ENCODE measurements around the gene SERP2. TPM values are rescaled to one million over a fixed set of nuclear protein-coding genes. Genes with fewer than 3 reads are reported as not detected.

Gene SERP2
- total and polyA plus RNA-seq, 2 donors (not counting 3 experiments of a cell fraction or from before 2014, with no cell fraction given) = 0.30 TPM; not detected in 1

GRCh38 chr13:44440046-44440608 lies 66.5 kb downstream of the SERP2 start:
- Histone ChIP-seq H3K79me2 (ENCODE audit: control insufficient read depth, insufficient read depth, low read length) (peaks cover 9% of the 10 kb centered on the region), H3K4me3 (replicated peaks in 1 of 3; ENCODE audit: insufficient read depth in 1 of 3, low read depth in 1 of 3, low read length in 3 of 3) (no peak overlapping the region), H3K9me1 (replicated peaks; ENCODE audit: control insufficient read depth, extremely low read depth, insufficient read depth, low read length) (no peaks in the 10 kb centered on the region), H3K27me3 (ENCODE audit: control insufficient read depth in 2 of 2, insufficient read depth in 2 of 2, low read length in 2 of 2) (no peaks in the 10 kb centered on the region), H3K9me3 (replicated peaks; ENCODE audit: control insufficient read depth, insufficient read depth, low read length) (no peaks in the 10 kb centered on the region), H3K36me3 (ENCODE audit: control insufficient read depth in 2 of 2, extremely low read depth in 1 of 2, insufficient read depth in 2 of 2, low read length in 2 of 2) (no peaks in the 10 kb centered on the region), H2AFZ (ENCODE audit: low read depth, low read length) (no peak overlapping the region), H4K20me1 (replicated peaks; ENCODE audit: control insufficient read depth, extremely low read depth, insufficient read depth, low read length) (no peaks in the 10 kb centered on the region), H3K9ac (replicated peaks; ENCODE audit: extremely low read depth, insufficient read depth, low read length) (no peak overlapping the region), H3K27ac (ENCODE audit: insufficient read depth, low read depth, low read length) (no peak overlapping the region), H3K4me1 (ENCODE audit: control insufficient read depth, extremely low read depth, insufficient read depth, low read length) (peaks cover 7% of the 10 kb centered on the region), H3K4me2 (ENCODE audit: insufficient read depth, low read length) (no peak overlapping the region)
- intact Hi-C loops (cut with micrococcal nuclease) (no loop called here), dilution Hi-C loops (cut with MboI; ENCODE audit: extremely low pct_ligation_motif_present, low sequenced_read_pairs) (no loop called here)
- DNase-seq (ENCODE audit: low read depth, low spot score) (no peak), FAIRE-seq (no peak)
- ChIA-PET POLR2A (no interaction called here), CTCF (interaction anchor here (0.7 to 7.2 kb wide), 9 partner anchors 17 to 535 kb away, joined by 3 to 121 read pairs (median 4); no protein-coding TSS in a partner anchor)
- no TSS peak for BruUV-seq (replicated peaks)
- TF ChIP-seq FOS (IDR thresholded peaks at IDR 0.05; ENCODE audit: borderline replicate concordance, insufficient read depth, low read length) = no peak
- TF ChIP-seq MAX (IDR thresholded peaks at IDR 0.05; ENCODE audit: insufficient read depth, insufficient read length) = no peak
- TF ChIP-seq JUN (IDR thresholded peaks at IDR 0.05; ENCODE audit: borderline replicate concordance, insufficient read depth, insufficient read length, low read depth) = no peak
- TF ChIP-seq POLR2AphosphoS5 (IDR thresholded peaks at IDR 0.05; ENCODE audit: insufficient read depth, low read depth, low read length) = no peak
- TF ChIP-seq POLR2A (IDR thresholded peaks at IDR 0.05; ENCODE audit: low read depth, low read length) = no peak
- TF ChIP-seq GATA2 (IDR thresholded peaks at IDR 0.05; ENCODE audit: insufficient read depth, insufficient read length, low read depth, low read length) = no peak
- TF ChIP-seq, protein P1, sequence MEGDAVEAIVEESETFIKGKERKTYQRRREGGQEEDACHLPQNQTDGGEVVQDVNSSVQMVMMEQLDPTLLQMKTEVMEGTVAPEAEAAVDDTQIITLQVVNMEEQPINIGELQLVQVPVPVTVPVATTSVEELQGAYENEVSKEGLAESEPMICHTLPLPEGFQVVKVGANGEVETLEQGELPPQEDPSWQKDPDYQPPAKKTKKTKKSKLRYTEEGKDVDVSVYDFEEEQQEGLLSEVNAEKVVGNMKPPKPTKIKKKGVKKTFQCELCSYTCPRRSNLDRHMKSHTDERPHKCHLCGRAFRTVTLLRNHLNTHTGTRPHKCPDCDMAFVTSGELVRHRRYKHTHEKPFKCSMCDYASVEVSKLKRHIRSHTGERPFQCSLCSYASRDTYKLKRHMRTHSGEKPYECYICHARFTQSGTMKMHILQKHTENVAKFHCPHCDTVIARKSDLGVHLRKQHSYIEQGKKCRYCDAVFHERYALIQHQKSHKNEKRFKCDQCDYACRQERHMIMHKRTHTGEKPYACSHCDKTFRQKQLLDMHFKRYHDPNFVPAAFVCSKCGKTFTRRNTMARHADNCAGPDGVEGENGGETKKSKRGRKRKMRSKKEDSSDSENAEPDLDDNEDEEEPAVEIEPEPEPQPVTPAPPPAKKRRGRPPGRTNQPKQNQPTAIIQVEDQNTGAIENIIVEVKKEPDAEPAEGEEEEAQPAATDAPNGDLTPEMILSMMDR (IDR thresholded peaks at IDR 0.05; ENCODE audit: extremely low read depth in 1 of 2, insufficient read depth in 1 of 2, low read depth in 1 of 2, low read length in 2 of 2) = no peak
- TF ChIP-seq EZH2 (IDR thresholded peaks at IDR 0.05; ENCODE audit: borderline replicate concordance, low read depth, low read length, severe bottlenecking) = no peak
- no peak for TF ChIP-seq MYC (IDR thresholded peaks at IDR 0.05; ENCODE audit: low read depth, low read length)

Other genes starting within 250 kb of the SERP2 start
- 51.8 and 57.2 TPM in 2 replicates for gene TSC22D1, start 202.5 kb downstream of the SERP2 start, total RNA-seq
- 28.0 and 47.7 TPM in 2 replicates for gene TSC22D1, start 202.5 kb downstream of the SERP2 start, polyA plus RNA-seq

All from endothelial cell of umbilical vein (primary cell).